Right lobe of liver (tissue), 4 donors: Measurements from ENCODE around the gene EPB41.

Experiments used
- POLR2A ChIP-seq: fragments of 450-650 bp; IDR thresholded peaks from one replicate; pipeline ENCODE4 v1.6.1; 2017; ENCODE audit warnings: antibody characterized with exemption, mild to moderate bottlenecking
- TF ChIP-seq, protein P1 (sequence below), 4 donors: fragments of 200-600 bp in 3 of 4; fragments of 450-650 bp in 1 of 4; IDR thresholded peaks; one replicate each; pipeline versions ENCODE4 v1.5.1 to v1.8.0; 2016 to 2022; ENCODE audit warnings: antibody characterized with exemption in 4 of 4, mild to moderate bottlenecking in 2 of 4
- donor health status: DM: no; HTN: no; CAD: no.
- donor health status: DM: no; HTN: no; CAD: no.
- donor health status: DM: no; HTN: yes; CAD: no.

DNA sequence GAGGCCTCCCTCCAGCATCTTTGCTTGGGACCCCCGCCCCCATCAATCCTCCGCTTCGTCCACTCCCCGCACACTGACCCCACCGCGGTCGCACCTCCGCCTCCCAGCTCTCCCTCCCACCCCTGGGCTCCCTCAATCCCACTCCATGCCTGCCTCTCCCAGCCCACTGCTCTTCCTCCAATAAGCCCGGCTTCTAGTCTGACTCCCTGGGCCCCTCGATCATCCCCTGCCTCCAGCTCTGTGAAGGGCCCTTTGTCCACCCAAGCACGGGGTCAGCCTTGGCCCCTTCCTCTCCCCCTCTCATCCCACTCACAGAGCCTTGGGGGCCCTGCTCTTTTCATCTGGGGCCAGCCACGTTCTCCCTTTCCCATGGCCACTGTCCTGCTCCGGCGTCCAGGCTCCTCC lies 210.9 kb downstream of the EPB41 start:
- TF ChIP-seq, protein P1, sequence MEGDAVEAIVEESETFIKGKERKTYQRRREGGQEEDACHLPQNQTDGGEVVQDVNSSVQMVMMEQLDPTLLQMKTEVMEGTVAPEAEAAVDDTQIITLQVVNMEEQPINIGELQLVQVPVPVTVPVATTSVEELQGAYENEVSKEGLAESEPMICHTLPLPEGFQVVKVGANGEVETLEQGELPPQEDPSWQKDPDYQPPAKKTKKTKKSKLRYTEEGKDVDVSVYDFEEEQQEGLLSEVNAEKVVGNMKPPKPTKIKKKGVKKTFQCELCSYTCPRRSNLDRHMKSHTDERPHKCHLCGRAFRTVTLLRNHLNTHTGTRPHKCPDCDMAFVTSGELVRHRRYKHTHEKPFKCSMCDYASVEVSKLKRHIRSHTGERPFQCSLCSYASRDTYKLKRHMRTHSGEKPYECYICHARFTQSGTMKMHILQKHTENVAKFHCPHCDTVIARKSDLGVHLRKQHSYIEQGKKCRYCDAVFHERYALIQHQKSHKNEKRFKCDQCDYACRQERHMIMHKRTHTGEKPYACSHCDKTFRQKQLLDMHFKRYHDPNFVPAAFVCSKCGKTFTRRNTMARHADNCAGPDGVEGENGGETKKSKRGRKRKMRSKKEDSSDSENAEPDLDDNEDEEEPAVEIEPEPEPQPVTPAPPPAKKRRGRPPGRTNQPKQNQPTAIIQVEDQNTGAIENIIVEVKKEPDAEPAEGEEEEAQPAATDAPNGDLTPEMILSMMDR (IDR thresholded peaks at IDR 0.05): no peak
- TF ChIP-seq POLR2A: no peak
